ENCODE measurements around the gene ZSCAN5B. TPM values are rescaled to one million over a fixed set of nuclear protein-coding genes. Genes with fewer than 3 reads are reported as not detected.
A peak's percentile ranks its signal among the peaks of the same experiment; 100 is the strongest.

ZSCAN5B gene
- polyA plus RNA-seq, 1 donor from 2014 or later: 0.24 TPM

DNA sequence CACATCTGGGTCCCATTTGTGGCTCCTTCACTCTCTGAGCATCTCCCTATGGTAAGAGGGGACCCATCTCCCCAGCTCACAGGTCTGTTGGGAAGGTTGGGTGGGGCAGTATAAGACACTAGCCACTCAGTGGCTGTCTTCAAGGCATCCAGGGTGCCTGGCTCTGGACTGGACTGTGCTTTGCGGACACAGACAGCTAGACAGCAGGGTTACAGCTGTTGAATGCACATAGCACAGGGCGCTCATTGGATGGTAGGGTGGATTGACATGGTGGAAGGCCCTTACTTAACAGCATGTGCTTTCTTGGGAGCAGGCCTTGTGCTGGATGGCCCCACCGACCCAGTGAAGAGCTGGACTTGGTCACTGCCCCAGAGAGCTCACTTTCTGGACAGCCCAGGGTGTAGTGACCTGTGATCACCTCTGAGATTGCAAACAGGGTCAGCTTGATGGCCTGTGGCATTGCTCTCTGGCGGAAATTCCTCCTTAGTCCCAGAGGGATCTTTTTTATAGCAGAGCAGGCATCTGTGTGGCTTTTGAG is 54.6 kb downstream of the ZSCAN5B start:
- Histone ChIP-seq H3K79me2 (replicated peaks; ENCODE audit: insufficient read depth, low read length) (peaks cover 14% of the 10 kb centered on the region), H3K27me3 (ENCODE audit: insufficient read depth, low read depth, low read length) (no peaks in the 10 kb centered on the region), H3K9me2 (ENCODE audit: insufficient read depth, low read length) (no peaks in the 10 kb centered on the region), H3K4me3 (ENCODE audit: low read length) (peak overlapping the region; percentile 21), H3K27ac (ENCODE audit: low read length) (no peak overlapping the region), H4K20me1 (ENCODE audit: insufficient read depth) (no peaks in the 10 kb centered on the region), H3K9ac (ENCODE audit: low read length) (no peak overlapping the region), H3K4me2 (ENCODE audit: low read length) (no peak overlapping the region), H3K36me3 (ENCODE audit: insufficient read depth, low read length) (no peaks in the 10 kb centered on the region), H3K9me3 (ENCODE audit: low read length) (no peaks in the 10 kb centered on the region), H2AFZ (ENCODE audit: low read depth, low read length) (no peak overlapping the region), H3F3A (ENCODE audit: insufficient read depth, low read length, poor library complexity, severe bottlenecking) (no peaks in the 10 kb centered on the region)
- TF ChIP-seq RAD21 (conservative IDR thresholded peaks at IDR 0.05) (no peak), MXI1 (conservative IDR thresholded peaks at IDR 0.05; ENCODE audit: poor library complexity, severe bottlenecking) (no peak), EP300 (conservative IDR thresholded peaks at IDR 0.05; ENCODE audit: poor library complexity, severe bottlenecking) (no peak), SMC3 (conservative IDR thresholded peaks at IDR 0.05; ENCODE audit: poor library complexity) (no peak), POLR2AphosphoS5 (IDR thresholded peaks at IDR 0.05) (no peak), TAF1 (IDR thresholded peaks at IDR 0.05; ENCODE audit: low read depth) (no peak), EZH2 (IDR thresholded peaks at IDR 0.05; ENCODE audit: borderline replicate concordance, insufficient read depth, low read length, poor library complexity, severe bottlenecking) (no peak)
- TF ChIP-seq, protein P1, sequence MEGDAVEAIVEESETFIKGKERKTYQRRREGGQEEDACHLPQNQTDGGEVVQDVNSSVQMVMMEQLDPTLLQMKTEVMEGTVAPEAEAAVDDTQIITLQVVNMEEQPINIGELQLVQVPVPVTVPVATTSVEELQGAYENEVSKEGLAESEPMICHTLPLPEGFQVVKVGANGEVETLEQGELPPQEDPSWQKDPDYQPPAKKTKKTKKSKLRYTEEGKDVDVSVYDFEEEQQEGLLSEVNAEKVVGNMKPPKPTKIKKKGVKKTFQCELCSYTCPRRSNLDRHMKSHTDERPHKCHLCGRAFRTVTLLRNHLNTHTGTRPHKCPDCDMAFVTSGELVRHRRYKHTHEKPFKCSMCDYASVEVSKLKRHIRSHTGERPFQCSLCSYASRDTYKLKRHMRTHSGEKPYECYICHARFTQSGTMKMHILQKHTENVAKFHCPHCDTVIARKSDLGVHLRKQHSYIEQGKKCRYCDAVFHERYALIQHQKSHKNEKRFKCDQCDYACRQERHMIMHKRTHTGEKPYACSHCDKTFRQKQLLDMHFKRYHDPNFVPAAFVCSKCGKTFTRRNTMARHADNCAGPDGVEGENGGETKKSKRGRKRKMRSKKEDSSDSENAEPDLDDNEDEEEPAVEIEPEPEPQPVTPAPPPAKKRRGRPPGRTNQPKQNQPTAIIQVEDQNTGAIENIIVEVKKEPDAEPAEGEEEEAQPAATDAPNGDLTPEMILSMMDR (IDR thresholded peaks at IDR 0.05; ENCODE audit: poor library complexity, severe bottlenecking): no peak
- TF ChIP-seq, protein P2, sequence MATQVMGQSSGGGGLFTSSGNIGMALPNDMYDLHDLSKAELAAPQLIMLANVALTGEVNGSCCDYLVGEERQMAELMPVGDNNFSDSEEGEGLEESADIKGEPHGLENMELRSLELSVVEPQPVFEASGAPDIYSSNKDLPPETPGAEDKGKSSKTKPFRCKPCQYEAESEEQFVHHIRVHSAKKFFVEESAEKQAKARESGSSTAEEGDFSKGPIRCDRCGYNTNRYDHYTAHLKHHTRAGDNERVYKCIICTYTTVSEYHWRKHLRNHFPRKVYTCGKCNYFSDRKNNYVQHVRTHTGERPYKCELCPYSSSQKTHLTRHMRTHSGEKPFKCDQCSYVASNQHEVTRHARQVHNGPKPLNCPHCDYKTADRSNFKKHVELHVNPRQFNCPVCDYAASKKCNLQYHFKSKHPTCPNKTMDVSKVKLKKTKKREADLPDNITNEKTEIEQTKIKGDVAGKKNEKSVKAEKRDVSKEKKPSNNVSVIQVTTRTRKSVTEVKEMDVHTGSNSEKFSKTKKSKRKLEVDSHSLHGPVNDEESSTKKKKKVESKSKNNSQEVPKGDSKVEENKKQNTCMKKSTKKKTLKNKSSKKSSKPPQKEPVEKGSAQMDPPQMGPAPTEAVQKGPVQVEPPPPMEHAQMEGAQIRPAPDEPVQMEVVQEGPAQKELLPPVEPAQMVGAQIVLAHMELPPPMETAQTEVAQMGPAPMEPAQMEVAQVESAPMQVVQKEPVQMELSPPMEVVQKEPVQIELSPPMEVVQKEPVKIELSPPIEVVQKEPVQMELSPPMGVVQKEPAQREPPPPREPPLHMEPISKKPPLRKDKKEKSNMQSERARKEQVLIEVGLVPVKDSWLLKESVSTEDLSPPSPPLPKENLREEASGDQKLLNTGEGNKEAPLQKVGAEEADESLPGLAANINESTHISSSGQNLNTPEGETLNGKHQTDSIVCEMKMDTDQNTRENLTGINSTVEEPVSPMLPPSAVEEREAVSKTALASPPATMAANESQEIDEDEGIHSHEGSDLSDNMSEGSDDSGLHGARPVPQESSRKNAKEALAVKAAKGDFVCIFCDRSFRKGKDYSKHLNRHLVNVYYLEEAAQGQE (IDR thresholded peaks at IDR 0.05; ENCODE audit: borderline replicate concordance): no peak

DNA sequence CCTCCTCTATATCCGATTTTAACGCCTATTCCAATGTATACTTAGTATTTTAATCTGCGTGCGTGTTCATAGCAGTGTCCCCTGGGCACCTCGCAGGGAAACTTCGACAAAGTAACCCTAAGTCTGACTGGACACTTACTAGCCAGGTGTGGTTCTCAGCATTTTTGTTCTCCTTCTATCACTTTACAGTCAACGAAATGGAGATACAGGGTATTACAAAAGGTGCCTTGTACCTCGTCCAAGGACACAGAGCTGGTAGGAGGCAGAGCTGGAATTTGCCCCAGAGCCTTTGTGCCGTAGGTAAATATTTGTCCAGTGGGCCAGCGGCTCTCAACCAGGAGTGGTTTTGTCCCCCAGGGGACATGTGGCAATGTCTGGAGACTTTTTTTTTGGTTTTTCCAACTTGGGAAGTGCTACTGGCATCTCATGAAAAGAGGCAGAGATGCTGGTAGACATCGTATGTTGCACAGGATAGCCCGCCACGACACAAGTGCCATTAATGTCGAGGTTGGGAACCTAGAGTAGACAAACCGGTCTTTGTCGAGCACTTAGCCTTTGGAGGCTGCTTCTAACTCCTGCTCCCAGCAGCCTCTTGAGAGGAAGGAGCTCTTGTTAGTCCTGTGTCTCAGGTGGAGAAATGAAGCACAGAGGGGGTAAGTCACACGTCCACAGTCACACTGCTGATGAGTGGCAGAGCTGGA is 55.3 kb downstream of the ZSCAN5B start:
- H3K9me3 ChIP-seq (ENCODE audit: low read length): no peaks in the 10 kb centered on the region
- H3K27me3 ChIP-seq (ENCODE audit: insufficient read depth, low read depth, low read length): no peaks in the 10 kb centered on the region
- peak overlapping the region; percentile 76 for H3K4me2 ChIP-seq (ENCODE audit: low read length)
- no peaks in the 10 kb centered on the region for H3K9me2 ChIP-seq (ENCODE audit: insufficient read depth, low read length)
- no peak overlapping the region for H2AFZ ChIP-seq (ENCODE audit: low read depth, low read length)
- peaks cover 14% of the 10 kb centered on the region for H3K79me2 ChIP-seq (replicated peaks; ENCODE audit: insufficient read depth, low read length)
- TF ChIP-seq POLR2AphosphoS5 (IDR thresholded peaks at IDR 0.05): no peak
- TF ChIP-seq TAF1 (IDR thresholded peaks at IDR 0.05; ENCODE audit: low read depth): no peak
- TF ChIP-seq, protein P1 (IDR thresholded peaks at IDR 0.05; ENCODE audit: poor library complexity, severe bottlenecking): no peak
- TF ChIP-seq RAD21 (conservative IDR thresholded peaks at IDR 0.05): no peak
- no peak for TF ChIP-seq EZH2 (IDR thresholded peaks at IDR 0.05; ENCODE audit: borderline replicate concordance, insufficient read depth, low read length, poor library complexity, severe bottlenecking)
- TF ChIP-seq MXI1 (conservative IDR thresholded peaks at IDR 0.05; ENCODE audit: poor library complexity, severe bottlenecking): no peak
- no peak for TF ChIP-seq SMC3 (conservative IDR thresholded peaks at IDR 0.05; ENCODE audit: poor library complexity)
- TF ChIP-seq, protein P2 (IDR thresholded peaks at IDR 0.05; ENCODE audit: borderline replicate concordance): no peak
- TF ChIP-seq EP300 (conservative IDR thresholded peaks at IDR 0.05; ENCODE audit: poor library complexity, severe bottlenecking): no peak
- no peaks in the 10 kb centered on the region for H4K20me1 ChIP-seq (ENCODE audit: insufficient read depth)
- H3K27ac ChIP-seq (ENCODE audit: low read length): peak overlapping the region; percentile 49
- peak overlapping the region; percentile 81 for H3K9ac ChIP-seq (ENCODE audit: low read length)
- no peaks in the 10 kb centered on the region for H3K36me3 ChIP-seq (ENCODE audit: insufficient read depth, low read length)
- peak overlapping the region; percentile 72 for H3K4me3 ChIP-seq (ENCODE audit: low read length)
- no peaks in the 10 kb centered on the region for H3F3A ChIP-seq (ENCODE audit: insufficient read depth, low read length, poor library complexity, severe bottlenecking)
